Endometrial microvascular endothelial cells (primary cell): ENCODE results near the gene NSUN7. TPM values are rescaled to one million over a fixed set of nuclear protein-coding genes. Genes with fewer than 3 reads are reported as not detected.
"Not testable (repeated sequence)": the region's sequence is repeated elsewhere in the genome, so short reads cannot be mapped to it uniquely, and the experiment has no call there.

Experiments used
- in situ Hi-C: cut with HindIII; loops from 2 replicates; pipeline ENCODE4 v1.10.0; 2017; ENCODE audit warnings: low sequenced_read_pairs, low pct_unique_long_range_greater_than_20kb; ENCODE audit errors: inconsistent ontology term
- total RNA-seq: library from RNA; depleted of rRNA; stranded (reverse); fragments of >200 nt; gene quantifications from one replicate; pipeline ENCODE4 v1.2.3, GENCODE V29; 2015; ENCODE audit errors: inconsistent ontology term

Gene NSUN7
- total RNA-seq, 1 donor from 2014 or later, result 0.37 TPM

GRCh38 chr4:40800064-40800463, 50.3 kb downstream of the NSUN7 start:
- in situ Hi-C loops, result no loop called here

- in situ Hi-C loops, result no loop called here
Measured at GRCh38 chr4:40804598-40804997, 54.8 kb downstream of the NSUN7 start.

- in situ Hi-C loops, result no loop called here
Measured at GRCh38 chr4:40808926-40809457, 59.2 kb downstream of the NSUN7 start.

GRCh38 chr4:40811956-40812355, 62.2 kb downstream of the NSUN7 start:
- in situ Hi-C loops, result no loop called here

GRCh38 chr4:40812386-40812785, 62.6 kb downstream of the NSUN7 start:
- in situ Hi-C loops, result no loop called here

- in situ Hi-C loops, result no loop called here
Measured at GRCh38 chr4:40812856-40813255, 63.1 kb downstream of the NSUN7 start.

GRCh38 chr4:40817157-40817556, 67.4 kb downstream of the NSUN7 start:
- in situ Hi-C loops, result not testable (repeated sequence)

GRCh38 chr4:40820101-40820500, 70.3 kb downstream of the NSUN7 start:
- in situ Hi-C loops, result no loop called here

GRCh38 chr4:40822420-40823166, 72.8 kb downstream of the NSUN7 start:
- in situ Hi-C loops, result no loop called here

- in situ Hi-C loops, result no loop called here
Measured at GRCh38 chr4:40825014-40825838, 75.5 kb downstream of the NSUN7 start.

GRCh38 chr4:40826821-40827220, 77.1 kb downstream of the NSUN7 start:
- in situ Hi-C loops, result no loop called here

GRCh38 chr4:40827758-40828157, 78.0 kb downstream of the NSUN7 start:
- in situ Hi-C loops, result no loop called here

- in situ Hi-C loops, result no loop called here
Measured at GRCh38 chr4:40828661-40829060, 78.9 kb downstream of the NSUN7 start.

GRCh38 chr4:40829586-40829985, 79.8 kb downstream of the NSUN7 start:
- in situ Hi-C loops, result no loop called here

GRCh38 chr4:40831146-40831907, 81.6 kb downstream of the NSUN7 start:
- in situ Hi-C loops, result no loop called here

GRCh38 chr4:40832175-40832574, 82.4 kb downstream of the NSUN7 start:
- in situ Hi-C loops, result no loop called here

- in situ Hi-C loops, result no loop called here
Measured at GRCh38 chr4:40833212-40833611, 83.5 kb downstream of the NSUN7 start.

GRCh38 chr4:40837094-40837870, 87.5 kb downstream of the NSUN7 start:
- in situ Hi-C loops, result no loop called here

GRCh38 chr4:40838742-40839141, 89.0 kb downstream of the NSUN7 start:
- in situ Hi-C loops, result no loop called here
